SK-N-SH treated with all-trans-retinoic acid at 6 μM for 48 hours (cell line): Measurements from ENCODE around the gene PROK1.

Source experiments
- ATAC-seq: fragments of 200-7000 bp; cut with Tn5 transposase; 3 replicates; pipeline ENCODE4 v1.9.1; 2020; ENCODE audit warnings: mild to moderate bottlenecking, moderate library complexity
- ARNTL ChIP-seq: fragments of 450-650 bp; formaldehyde crosslinking; IDR thresholded peaks from 2 replicates; pipeline ENCODE4 v1.5.0; 2020; ENCODE audit warnings: low read depth, mild to moderate bottlenecking, moderate library complexity, borderline replicate concordance
- BACH2 ChIP-seq: fragments of 250-450 bp; sonication (Bioruptor Pico); IDR thresholded peaks from 2 replicates; pipeline ENCODE4 v1.9.0; 2021; ENCODE audit warnings: mild to moderate bottlenecking, borderline replicate concordance
- CREB5 ChIP-seq: fragments of 250-450 bp; sonication (Bioruptor Pico); IDR thresholded peaks from 2 replicates; pipeline ENCODE4 v1.5.1; 2020; ENCODE audit warnings: low read depth, mild to moderate bottlenecking, moderate library complexity
- CSDC2 ChIP-seq: fragments of 250-450 bp; sonication (Bioruptor Pico); IDR thresholded peaks from 2 replicates; pipeline ENCODE4 v1.5.0; 2020; ENCODE audit warnings: mild to moderate bottlenecking, moderate library complexity
- CSRNP3 ChIP-seq: fragments of 250-450 bp; sonication (Bioruptor Pico); IDR thresholded peaks from 2 replicates; pipeline ENCODE4 v1.5.1; 2021; ENCODE audit warnings: mild to moderate bottlenecking, moderate library complexity
- ESRRG ChIP-seq: fragments of 250-450 bp; sonication (Bioruptor Pico); IDR thresholded peaks from 2 replicates; pipeline ENCODE4 v1.6.1; 2021; ENCODE audit warnings: mild to moderate bottlenecking
- GLIS3 ChIP-seq: fragments of 250-450 bp; sonication (Bioruptor Pico); IDR thresholded peaks from 2 replicates; pipeline ENCODE4 v1.5.0; 2020; ENCODE audit warnings: mild to moderate bottlenecking, moderate library complexity
- ISL1 ChIP-seq: fragments of 250-450 bp; sonication (Bioruptor Pico); IDR thresholded peaks from 2 replicates; pipeline ENCODE4 v2.1.2; 2022; ENCODE audit warnings: mild to moderate bottlenecking, moderate library complexity
- OSR1 ChIP-seq: fragments of 250-450 bp; sonication (Bioruptor Pico); IDR thresholded peaks from 2 replicates; pipeline ENCODE4 v1.8.0; 2022; ENCODE audit warnings: moderate library complexity, mild to moderate bottlenecking, inconsistent platforms
- PATZ1 ChIP-seq: fragments of 250-450 bp; sonication (Bioruptor Pico); IDR thresholded peaks from 2 replicates; pipeline ENCODE4 v1.8.0; 2020; ENCODE audit warnings: mild to moderate bottlenecking, moderate library complexity, borderline replicate concordance
- POU6F1 ChIP-seq: fragments of 250-450 bp; sonication (Bioruptor Pico); IDR thresholded peaks from 2 replicates; pipeline ENCODE4 v1.8.0; 2021; ENCODE audit warnings: low read depth, mild to moderate bottlenecking, moderate library complexity, borderline replicate concordance
- RARB ChIP-seq: fragments of 250-450 bp; sonication (Bioruptor Pico); IDR thresholded peaks from 2 replicates; pipeline ENCODE4 v1.8.0; 2021; ENCODE audit warnings: mild to moderate bottlenecking, moderate library complexity
- SNAI2 ChIP-seq: fragments of 250-450 bp; sonication (Bioruptor Pico); IDR thresholded peaks from 2 replicates; pipeline ENCODE4 v1.5.0; 2020; ENCODE audit warnings: mild to moderate bottlenecking, moderate library complexity
- TCF4 ChIP-seq: fragments of 250-450 bp; sonication (Bioruptor Pico); IDR thresholded peaks from 2 replicates; pipeline ENCODE4 v1.8.0; 2021; ENCODE audit warnings: mild to moderate bottlenecking, moderate library complexity, borderline replicate concordance
- TOX ChIP-seq: fragments of 250-450 bp; sonication (Bioruptor Pico); IDR thresholded peaks from 2 replicates; pipeline ENCODE4 v1.8.0; 2021; ENCODE audit warnings: mild to moderate bottlenecking, moderate library complexity, borderline replicate concordance
- TSHZ2 ChIP-seq: fragments of 250-450 bp; sonication (Bioruptor Pico); IDR thresholded peaks from 2 replicates; pipeline ENCODE4 v1.5.0; 2020; ENCODE audit warnings: mild to moderate bottlenecking, moderate library complexity
- ZC3H10 ChIP-seq: fragments of 250-450 bp; sonication (Bioruptor Pico); IDR thresholded peaks from 2 replicates; pipeline ENCODE4 v1.5.1; 2021; ENCODE audit warnings: mild to moderate bottlenecking, moderate library complexity
- ZFP3 ChIP-seq: fragments of 250-450 bp; sonication (Bioruptor Pico); IDR thresholded peaks from 2 replicates; pipeline ENCODE4 v1.5.0; 2020; ENCODE audit warnings: mild to moderate bottlenecking, moderate library complexity
- ZFP30 ChIP-seq: fragments of 450-650 bp; formaldehyde crosslinking; IDR thresholded peaks from 2 replicates; pipeline ENCODE4 v1.5.0; 2022; ENCODE audit warnings: mild to moderate bottlenecking, moderate library complexity
- ZNF565 ChIP-seq: fragments of 450-650 bp; formaldehyde crosslinking; conservative IDR thresholded peaks from 2 replicates; pipeline ENCODE4 v1.5.0; 2020; ENCODE audit warnings: low read depth, mild to moderate bottlenecking, moderate library complexity
- ZNF8 ChIP-seq: fragments of 450-650 bp; formaldehyde crosslinking; IDR thresholded peaks from 2 replicates; pipeline ENCODE4 v1.5.0; 2020; ENCODE audit warnings: mild to moderate bottlenecking, moderate library complexity

The PROK1 gene

GRCh38 chr1:110452330-110452729 lies 1.4 kb downstream of the PROK1 start:
- ATAC-seq = no peak
- TF ChIP-seq TOX (CRISPR knock-in tag) (no peak), ZNF8 (CRISPR knock-in tag) (no peak), GLIS3 (CRISPR knock-in tag) (no peak), RARB (CRISPR knock-in tag) (no peak), TSHZ2 (CRISPR knock-in tag) (no peak), POU6F1 (CRISPR knock-in tag) (no peak), SNAI2 (CRISPR knock-in tag) (no peak), ISL1 (CRISPR knock-in tag) (no peak), TCF4 (no peak), ZNF565 (CRISPR knock-in tag) (no peak), ESRRG (CRISPR knock-in tag) (no peak), ZFP30 (CRISPR knock-in tag) (no peak), ARNTL (CRISPR knock-in tag) (no peak), OSR1 (CRISPR knock-in tag) (no peak), CSDC2 (CRISPR knock-in tag) (no peak), ZC3H10 (CRISPR knock-in tag) (no peak), ZFP3 (CRISPR knock-in tag) (no peak), BACH2 (CRISPR knock-in tag) (no peak), PATZ1 (CRISPR knock-in tag) (no peak), CSRNP3 (CRISPR knock-in tag) (no peak)

GRCh38 chr1:110453829-110454228 lies 2.9 kb downstream of the PROK1 start:
- no peak for ATAC-seq
- TF ChIP-seq CREB5 (CRISPR knock-in tag) (no peak), SNAI2 (CRISPR knock-in tag) (no peak), TSHZ2 (CRISPR knock-in tag) (no peak), TOX (CRISPR knock-in tag) (no peak), PATZ1 (CRISPR knock-in tag) (no peak), CSRNP3 (CRISPR knock-in tag) (no peak), ZFP3 (CRISPR knock-in tag) (no peak), ZNF565 (CRISPR knock-in tag) (no peak), BACH2 (CRISPR knock-in tag) (no peak), ARNTL (CRISPR knock-in tag) (no peak), POU6F1 (CRISPR knock-in tag) (no peak), ESRRG (CRISPR knock-in tag) (no peak), GLIS3 (CRISPR knock-in tag) (no peak), RARB (CRISPR knock-in tag) (no peak)
